Liver (tissue), 9 donors: ENCODE data around the gene TEP1. TPM values are rescaled to one million over a fixed set of nuclear protein-coding genes. Genes with fewer than 3 reads are reported as not detected.

Experiments used
- DNase-seq: peaks from one replicate; pipeline ENCODE4 v3.0.0-alpha.2; 2017; ENCODE audit warnings: low spot score
- H3K27ac ChIP-seq, 2 donors: one replicate each; pipeline ENCODE4 v1.7.0; 2013; ENCODE audit warnings: inconsistent platforms in 2 of 2, low read length in 2 of 2, control low read depth in 1 of 2, low read depth in 1 of 2, mild to moderate bottlenecking in 1 of 2
- H3K27me3 ChIP-seq, 4 donors: one replicate each; pipeline versions ENCODE4 v1.6.1 to v1.7.0; 2013; ENCODE audit warnings: low read length in 3 of 4, inconsistent platforms in 1 of 4, mild to moderate bottlenecking in 1 of 4, moderate library complexity in 1 of 4; ENCODE audit not compliant: control insufficient read depth in 4 of 4, insufficient read depth in 4 of 4
- H3K36me3 ChIP-seq, 4 donors: one replicate each; pipeline versions ENCODE4 v1.6.1 to v1.7.0; 2013; ENCODE audit warnings: low read length in 3 of 4, mild to moderate bottlenecking in 3 of 4, low read depth in 1 of 4, moderate library complexity in 1 of 4; ENCODE audit not compliant: control insufficient read depth in 4 of 4, insufficient read depth in 3 of 4
- H3K4me1 ChIP-seq, 4 donors: one replicate each; pipeline versions ENCODE4 v1.6.1 to v1.7.0; 2013; ENCODE audit warnings: low read length in 3 of 4, mild to moderate bottlenecking in 3 of 4, moderate library complexity in 1 of 4; ENCODE audit not compliant: control insufficient read depth in 4 of 4, insufficient read depth in 4 of 4
- H3K4me3 ChIP-seq, 3 donors: one replicate each; pipeline versions ENCODE4 v1.6.1 to v1.7.0; 2013; ENCODE audit warnings: low read length in 3 of 3, control low read depth in 1 of 3, low read depth in 1 of 3, mild to moderate bottlenecking in 1 of 3
- H3K9ac ChIP-seq, 2 donors: one replicate each; pipeline ENCODE4 v1.7.0; 2013; ENCODE audit warnings: low read length in 2 of 2, mild to moderate bottlenecking in 2 of 2, moderate library complexity in 2 of 2, control low read depth in 1 of 2, low read depth in 1 of 2
- H3K9me3 ChIP-seq, 4 donors: one replicate each; pipeline versions ENCODE4 v1.6.1 to v1.7.0; 2013; ENCODE audit warnings: low read length in 3 of 4; ENCODE audit not compliant: control insufficient read depth in 4 of 4
- ATF3 ChIP-seq: IDR thresholded peaks from 2 replicates; pipeline ENCODE4 v1.6.1; 2016; ENCODE audit warnings: antibody characterized with exemption
- CTCF ChIP-seq: fragments of 150-350 bp; IDR thresholded peaks from 2 replicates; pipeline ENCODE4 v1.5.1; 2017; ENCODE audit warnings: improper control_type of control experiment, low read depth, low read length; ENCODE audit not compliant: missing input control
- EGR1 ChIP-seq, 2 donors: IDR thresholded peaks; 2 replicates each; pipeline ENCODE4 v1.6.1; 2016 to 2018; ENCODE audit warnings: antibody characterized with exemption in 2 of 2, low read depth in 2 of 2
- FOXA1 ChIP-seq: IDR thresholded peaks from 2 replicates; pipeline ENCODE4 v1.6.1; 2016; ENCODE audit warnings: antibody characterized with exemption
- FOXA2 ChIP-seq: IDR thresholded peaks from 2 replicates; pipeline ENCODE4 v1.6.1; 2016; ENCODE audit warnings: antibody characterized with exemption
- GABPA ChIP-seq, 2 donors: IDR thresholded peaks in 1 of 2; conservative IDR thresholded peaks in 1 of 2; 2 replicates each; pipeline ENCODE4 v1.6.1; 2016; ENCODE audit warnings: antibody characterized with exemption in 2 of 2, mild to moderate bottlenecking in 1 of 2, moderate library complexity in 1 of 2
- HNF4A ChIP-seq, 2 donors: conservative IDR thresholded peaks; 2 replicates each; pipeline ENCODE4 v1.6.1; 2016; ENCODE audit warnings: antibody characterized with exemption in 2 of 2, mild to moderate bottlenecking in 2 of 2
- HNF4G ChIP-seq: IDR thresholded peaks from 2 replicates; pipeline ENCODE4 v1.6.1; 2016; ENCODE audit warnings: antibody characterized with exemption
- JUND ChIP-seq, 2 donors: IDR thresholded peaks; 2 replicates each; pipeline ENCODE4 v1.6.1; 2016; ENCODE audit warnings: antibody characterized with exemption in 2 of 2
- MAX ChIP-seq: IDR thresholded peaks from 2 replicates; pipeline ENCODE4 v1.6.1; 2016; ENCODE audit warnings: antibody characterized with exemption
- NR2F2 ChIP-seq: IDR thresholded peaks from 2 replicates; pipeline ENCODE4 v1.6.1; 2016; ENCODE audit warnings: antibody characterized with exemption
- RAD21 ChIP-seq, 2 donors: IDR thresholded peaks; 2 replicates each; pipeline ENCODE4 v1.6.1; 2016; ENCODE audit warnings: antibody characterized with exemption in 2 of 2, mild to moderate bottlenecking in 2 of 2
- REST ChIP-seq: IDR thresholded peaks from 2 replicates; pipeline ENCODE4 v1.6.1; 2016; ENCODE audit warnings: antibody characterized with exemption, mild to moderate bottlenecking
- RXRA ChIP-seq, 2 donors: IDR thresholded peaks; 2 replicates each; pipeline ENCODE4 v1.6.1; 2017 to 2018; ENCODE audit warnings: antibody characterized with exemption in 2 of 2, mild to moderate bottlenecking in 1 of 2
- SP1 ChIP-seq: IDR thresholded peaks from 2 replicates; pipeline ENCODE4 v1.6.1; 2018; ENCODE audit warnings: antibody characterized with exemption, mild to moderate bottlenecking
- TAF1 ChIP-seq: conservative IDR thresholded peaks from 2 replicates; pipeline ENCODE4 v1.6.1; 2016; ENCODE audit warnings: antibody characterized with exemption, mild to moderate bottlenecking
- YY1 ChIP-seq: IDR thresholded peaks from 2 replicates; pipeline ENCODE4 v1.6.1; 2016; ENCODE audit warnings: antibody characterized with exemption, mild to moderate bottlenecking
- ZBTB33 ChIP-seq: IDR thresholded peaks from 2 replicates; pipeline ENCODE4 v1.6.1; 2016; ENCODE audit warnings: antibody characterized with exemption
- WGBS: extraction: QIAGEN DNeasy Blood & Tissue Kit; methylation state at CpG from one replicate; pipeline ENCODE4 v1.1.7; 2013; 5-methylcytosine and 5-hydroxymethylcytosine counted together
- polyA plus RNA-seq, 2 donors: library from polyadenylated mRNA; stranded (reverse) in 1 of 2; unstranded in 1 of 2; fragments of 200-250 nt in 1 of 2; fragments of >200 nt in 1 of 2; fragmentation: Nextera tagmentation in 1 of 2; extraction: Ambion mirVana in 1 of 2; gene quantifications; one replicate each; pipeline versions ENCODE4 v1.2.1 to v1.2.3, GENCODE V29; 2013 to 2015
- total RNA-seq, 2 donors: library from RNA; depleted of rRNA; stranded (reverse); fragments of >200 nt; gene quantifications; one replicate each; pipeline ENCODE4 v1.2.3, GENCODE V29; 2014
- donor health status: healthy.
- donor health status: healthy.
- donor health status: healthy.
- donor health status: healthy.
- donor health status: healthy.

Gene TEP1
- total RNA-seq (10 to 100 TPM in 1 of 2 donors, 1 to 10 TPM in 1; 8.7 to 20.7 TPM), polyA plus RNA-seq (1 to 10 TPM; 3.9 to 6.5 TPM)

GRCh38 chr14:20412876-20413743, at the start of gene TEP1:
Gene TEP1, minus strand, starts transcription at chr14:20413501. Its CDS starts 5,062 bp downstream, at chr14:20408439.
- Histone ChIP-seq H3K9ac (peak within 1 kb of the TSS; percentile 60 to 77), H3K27ac (peak within 1 kb of the TSS; percentile 78 to 92)

More at GRCh38 chr14:20412876-20413743, at the start of gene TEP1:
- H3K4me1 ChIP-seq = peaks cover 0 to 14% (median 8%) of the 10 kb centered on the region in 4 donors
- under 1% methylated on average over 43 of the region's 43 CpGs for WGBS
- peak within 1 kb of the TSS; percentile 71 to 76 (median 75) for H3K4me3 ChIP-seq
- no peak for TF ChIP-seq REST
- TF ChIP-seq HNF4A (conservative IDR thresholded peaks at IDR 0.05) = no peak
- TF ChIP-seq EGR1 (IDR thresholded peaks at IDR 0.05; ENCODE audit: low read depth in 2 of 2) = no peak
- peak; percentile 53 for TF ChIP-seq SP1
- peak in 1 of 2 donors; percentile 32 for TF ChIP-seq JUND (IDR thresholded peaks at IDR 0.05)
- TF ChIP-seq YY1 = peak; percentile 76
- no peak for TF ChIP-seq FOXA1
- peak in 1 of 2 donors; percentile 46 for TF ChIP-seq RAD21 (IDR thresholded peaks at IDR 0.05)
- no peak for TF ChIP-seq ZBTB33
- no peak for TF ChIP-seq FOXA2
- peak in 1 of 2 donors; percentile 45 for TF ChIP-seq RXRA (IDR thresholded peaks at IDR 0.05)
- TF ChIP-seq ATF3 = no peak
- TF ChIP-seq CTCF = no peak
- peak; percentile 37 to 85 for TF ChIP-seq GABPA (IDR thresholded peaks at IDR 0.05 in 1 of 2, conservative IDR thresholded peaks at IDR 0.05 in 1 of 2)
- TF ChIP-seq NR2F2 = no peak
- peak; percentile 37 for TF ChIP-seq MAX
- peak; percentile 69 for TF ChIP-seq TAF1
- no peak for TF ChIP-seq HNF4G
- H3K27me3 ChIP-seq = no peaks in the 10 kb centered on the region
- no peaks in the 10 kb centered on the region for H3K9me3 ChIP-seq
- H3K36me3 ChIP-seq = peaks cover 0 to 3% (median 2%) of the 10 kb centered on the region in 4 donors
- peak; percentile 77 for DNase-seq
